Transverse colon (tissue), 4 donors: ENCODE results near the gene ADAM12. TPM values are rescaled to one million over a fixed set of nuclear protein-coding genes. Genes with fewer than 3 reads are reported as not detected.

Source experiments
- DNase-seq: peaks from one replicate; pipeline ENCODE4 v3.0.0-alpha.2; 2019
- H3K27ac ChIP-seq, 4 donors: fragments of 200-600 bp; sonication (generic); 2 replicates each; pipeline ENCODE4 v1.5.1; 2016 to 2018; ENCODE audit warnings: inconsistent platforms in 4 of 4
- H3K27me3 ChIP-seq: fragments of 200-600 bp; sonication (generic); 2 replicates; pipeline ENCODE4 v1.5.1; 2017; ENCODE audit warnings: inconsistent platforms
- H3K36me3 ChIP-seq, 4 donors: fragments of 200-600 bp; sonication (generic); 2 replicates each; pipeline ENCODE4 v1.5.1; 2017 to 2019; ENCODE audit warnings: inconsistent platforms in 4 of 4
- H3K4me1 ChIP-seq, 4 donors: fragments of 200-600 bp; sonication (generic); 2 replicates each; pipeline ENCODE4 v1.5.1; 2017 to 2020; ENCODE audit warnings: inconsistent platforms in 4 of 4
- H3K4me3 ChIP-seq, 4 donors: fragments of 200-600 bp; sonication (generic); 1 replicate in 1 of 4; 2 replicates in 3 of 4; pipeline versions ENCODE4 v1.5.1 to v1.6.1; 2017 to 2019; ENCODE audit warnings: inconsistent platforms in 4 of 4
- H3K9me3 ChIP-seq, 2 donors: fragments of 200-600 bp; sonication (generic); 2 replicates each; pipeline ENCODE4 v1.5.1; 2017 to 2019; ENCODE audit warnings: inconsistent platforms in 2 of 2
- CTCF ChIP-seq, 5 experiments: fragments of 200-600 bp in 3 of 5; fragments of 450-650 bp in 2 of 5; sonication (generic) in 3 of 5; IDR thresholded peaks; 1 replicate in 2 of 5; 2 replicates in 3 of 5; pipeline ENCODE4 v1.5.1; 2016 to 2017; ENCODE audit warnings: antibody characterized with exemption in 5 of 5, inconsistent platforms in 3 of 5, mild to moderate bottlenecking in 2 of 5, moderate library complexity in 1 of 5
- EP300 ChIP-seq: sonication (generic); formaldehyde crosslinking; IDR thresholded peaks from one replicate; pipeline ENCODE4 v1.6.1; 2017; ENCODE audit warnings: antibody characterized with exemption, low read depth
- POLR2A ChIP-seq: fragments of 450-650 bp; IDR thresholded peaks from one replicate; pipeline ENCODE4 v1.6.1; 2016; ENCODE audit warnings: antibody characterized with exemption, mild to moderate bottlenecking, moderate library complexity
- POLR2AphosphoS5 ChIP-seq, 3 donors: sonication (generic); formaldehyde crosslinking; IDR thresholded peaks; one replicate each; pipeline ENCODE4 v1.6.1; 2016; ENCODE audit warnings: antibody characterized with exemption in 3 of 3
- WGBS, 2 donors: methylation state at CpG; one replicate each; pipeline ENCODE4 v1.1.5; 2018; ENCODE audit warnings: low coverage in 1 of 2; 5-methylcytosine and 5-hydroxymethylcytosine counted together
- in situ Hi-C, 4 donors: fragments of 200-750 bp; cut with MboI; loops; one replicate each; pipeline versions ENCODE4 v1.15.0 to v1.15.1; 2017; ENCODE audit warnings: low sequenced_read_pairs in 3 of 4, low pct_ligation_motif_present in 1 of 4, low pct_unique_long_range_greater_than_20kb in 1 of 4
- intact Hi-C: fragments of 100-400 bp; cut with DNase I; formaldehyde crosslinking; loops from one replicate; pipeline ENCODE4 v1.15.1; 2023; ENCODE audit warnings: low total_unique reads
- total RNA-seq, 4 donors: library from RNA; depleted of rRNA; stranded (reverse); fragments of >200 nt; gene quantifications; one replicate each; pipeline ENCODE4 v1.1.0, GENCODE V29; 2016

Gene ADAM12
- total RNA-seq, 4 donors from 2014 or later = 0.14 to 2.2 (median 1.1) TPM; not detected in 1

GRCh38 chr10:126046831-126047230 is 341.4 kb downstream of the ADAM12 start:
- Histone ChIP-seq H3K4me1 (peaks cover 0 to 6% (median 2%) of the 10 kb centered on the region in 4 donors), H3K27me3 (no peaks in the 10 kb centered on the region), H3K36me3 (no peaks in the 10 kb centered on the region), H3K27ac (no peak overlapping the region), H3K4me3 (no peak overlapping the region), H3K9me3 (no peaks in the 10 kb centered on the region)
- DNase-seq = no peak
- in situ Hi-C loops = no loop called here
- intact Hi-C loops = no loop called here
- WGBS, 2 donors = 57 to 100% methylated on average over 1 to 5 of the region's 5 CpGs
- TF ChIP-seq POLR2A (no peak), EP300 (no peak), POLR2AphosphoS5 (IDR thresholded peaks at IDR 0.05) (no peak), CTCF (IDR thresholded peaks at IDR 0.05) (no peak)

- Histone ChIP-seq H3K9me3 (no peaks in the 10 kb centered on the region), H3K27ac (no peak overlapping the region), H3K4me3 (no peak overlapping the region), H3K36me3 (no peaks in the 10 kb centered on the region), H3K27me3 (no peaks in the 10 kb centered on the region), H3K4me1 (peaks cover 0 to 6% (median 2%) of the 10 kb centered on the region in 4 donors)
- DNase-seq = no peak
- in situ Hi-C loops = no loop called here
- TF ChIP-seq POLR2A = no peak
- no peak for TF ChIP-seq EP300
- no peak for TF ChIP-seq CTCF (IDR thresholded peaks at IDR 0.05)
- 66 to 87% methylated on average over 2 to 3 of the region's 3 CpGs for WGBS, 2 donors
- intact Hi-C loops = no loop called here
These were observed 342.4 kb downstream of the ADAM12 start for GRCh38 chr10:126045861-126046260.

- Histone ChIP-seq H3K4me1 (peaks cover 0 to 6% (median 2%) of the 10 kb centered on the region in 4 donors), H3K36me3 (no peaks in the 10 kb centered on the region), H3K4me3 (no peak overlapping the region), H3K27me3 (no peaks in the 10 kb centered on the region), H3K27ac (no peak overlapping the region), H3K9me3 (no peaks in the 10 kb centered on the region)
- no peak for DNase-seq
- WGBS, 2 donors = 90% methylated on average over 10 of the region's 10 CpGs; no CpG with 5 or more reads in 1 of the 2 donors
- in situ Hi-C loops = no loop called here
- TF ChIP-seq CTCF (IDR thresholded peaks at IDR 0.05) (no peak), POLR2AphosphoS5 (IDR thresholded peaks at IDR 0.05) (no peak), POLR2A (no peak), EP300 (no peak)
- intact Hi-C loops = no loop called here
These were observed 344.9 kb downstream of the ADAM12 start for GRCh38 chr10:126043389-126043788.

GRCh38 chr10:126042906-126043305 is 345.4 kb downstream of the ADAM12 start:
- no peak for TF ChIP-seq POLR2A
- no peak for TF ChIP-seq CTCF (IDR thresholded peaks at IDR 0.05)
- no peak for TF ChIP-seq POLR2AphosphoS5 (IDR thresholded peaks at IDR 0.05)
- TF ChIP-seq EP300 = no peak
- H3K4me1 ChIP-seq = peaks cover 0 to 6% (median 2%) of the 10 kb centered on the region in 4 donors
- no peak for DNase-seq
- H3K36me3 ChIP-seq = no peaks in the 10 kb centered on the region
- in situ Hi-C loops = no loop called here
- H3K4me3 ChIP-seq = no peak overlapping the region
- no peak overlapping the region for H3K27ac ChIP-seq
- intact Hi-C loops = no loop called here
- 78% methylated on average over 4 of the region's 10 CpGs; no CpG with 5 or more reads in 1 of the 2 donors for WGBS, 2 donors
- no peaks in the 10 kb centered on the region for H3K27me3 ChIP-seq
- no peaks in the 10 kb centered on the region for H3K9me3 ChIP-seq
